HL-60/S4 treated with phorbol 12-myristate 13-acetate at 8.2 ng/mL for 4 days and 3 days (cell line): ENCODE data around the gene ATF5.
"Not testable (repeated sequence)": the region's sequence is repeated elsewhere in the genome, so short reads cannot be mapped to it uniquely, and the experiment has no call there.

Experiments used
- in situ Hi-C: fragments of 300-500 bp; cut with MboI; formaldehyde crosslinking; loops from 2 replicates; pipeline ENCODE4 v1.15.0; 2022; ENCODE audit warnings: low sequenced_read_pairs

Gene ATF5

GRCh38 chr19:49921871-49922795, 6.9 kb upstream of the ATF5 start:
- in situ Hi-C loops, result no loop called here

GRCh38 chr19:49923055-49924003, 5.7 kb upstream of the ATF5 start:
- in situ Hi-C loops, result no loop called here

- in situ Hi-C loops, result no loop called here
Observed at GRCh38 chr19:49924004-49924880, 4.8 kb upstream of the ATF5 start.

GRCh38 chr19:49924881-49925210, 4.2 kb upstream of the ATF5 start:
- in situ Hi-C loops, result not testable (repeated sequence)

- in situ Hi-C loops, result no loop called here
Observed at GRCh38 chr19:49925486-49925885, 3.5 kb upstream of the ATF5 start.

GRCh38 chr19:49926515-49926914, 2.5 kb upstream of the ATF5 start:
- in situ Hi-C loops, result no loop called here

GRCh38 chr19:49927526-49928264, 1.3 kb upstream of the ATF5 start:
- in situ Hi-C loops, result no loop called here

- in situ Hi-C loops, result loop anchor here (10.0 kb wide), 1 partner anchor 55 kb away; no protein-coding TSS in a partner anchor
Observed at GRCh38 chr19:49929611-49930482, 842 bp downstream of the ATF5 start.

- in situ Hi-C loops, result loop anchor here (10.0 kb wide), 1 partner anchor 54 kb away; no protein-coding TSS in a partner anchor
Observed at GRCh38 chr19:49930483-49931011, 1.5 kb downstream of the ATF5 start.

GRCh38 chr19:49931293-49932040, 2.5 kb downstream of the ATF5 start:
- in situ Hi-C loops, result loop anchor here (10.0 kb wide), 1 partner anchor 53 kb away; no protein-coding TSS in a partner anchor

- in situ Hi-C loops, result loop anchor here (10.0 kb wide), 1 partner anchor 53 kb away; no protein-coding TSS in a partner anchor
Observed at GRCh38 chr19:49932041-49932451, 3.0 kb downstream of the ATF5 start.

GRCh38 chr19:49932731-49933131, 3.7 kb downstream of the ATF5 start:
- in situ Hi-C loops, result loop anchor here (10.0 kb wide), 1 partner anchor 52 kb away; no protein-coding TSS in a partner anchor

- in situ Hi-C loops, result loop anchor here (10.0 kb wide), 1 partner anchor 51 kb away; no protein-coding TSS in a partner anchor
Observed at GRCh38 chr19:49933643-49934042, 4.6 kb downstream of the ATF5 start.

- in situ Hi-C loops, result loop anchor here (10.0 kb wide), 1 partner anchor 48 kb away; no protein-coding TSS in a partner anchor
Observed at GRCh38 chr19:49936549-49936948, 7.5 kb downstream of the ATF5 start.

- in situ Hi-C loops, result loop anchor here (10.0 kb wide), 1 partner anchor 47 kb away; no protein-coding TSS in a partner anchor
Observed at GRCh38 chr19:49937750-49938381, 8.9 kb downstream of the ATF5 start.

- in situ Hi-C loops, result loop anchor here (10.0 kb wide), 1 partner anchor 46 kb away; no protein-coding TSS in a partner anchor
Observed at GRCh38 chr19:49938662-49939061, 9.7 kb downstream of the ATF5 start.
